Measurements from ENCODE around the gene IFIT2.
"Not testable (repeated sequence)": the region's sequence is repeated elsewhere in the genome, so short reads cannot be mapped to it uniquely, and the experiment has no call there.

The IFIT2 gene

GRCh38 chr10:89307269-89307577 is 5.4 kb downstream of the IFIT2 start:
- no peak for DNase-seq (ENCODE audit: low read depth in 2 of 2)

DNA sequence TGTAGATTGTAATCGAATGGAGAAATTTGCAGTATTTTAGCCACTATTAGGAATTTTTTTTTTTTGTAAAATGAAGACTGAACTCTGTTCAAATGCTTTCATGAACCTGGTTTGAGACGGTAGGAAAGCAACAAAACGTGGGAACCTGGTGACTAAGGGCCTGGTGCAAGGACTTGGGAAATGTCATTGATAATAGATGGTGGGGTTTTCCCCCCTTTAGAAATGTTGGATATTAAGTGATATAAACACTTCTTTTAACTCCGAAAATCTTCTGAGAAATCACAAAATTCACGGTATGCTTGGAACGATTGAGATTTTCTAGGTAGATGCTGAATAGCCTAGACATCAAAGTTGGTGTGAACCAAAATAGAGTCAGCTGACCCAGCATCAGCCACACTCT is 6.4 kb downstream of the IFIT2 start:
- no peak for DNase-seq (ENCODE audit: low read depth in 2 of 2)

GRCh38 chr10:89308736-89309135 is 6.9 kb downstream of the IFIT2 start:
- no peak for DNase-seq (ENCODE audit: low read depth in 2 of 2)

GRCh38 chr10:89309156-89310055 is 7.6 kb downstream of the IFIT2 start:
- DNase-seq (ENCODE audit: low read depth in 2 of 2) = no peak

GRCh38 chr10:89310056-89310893 is 8.4 kb downstream of the IFIT2 start:
- no peak for DNase-seq (ENCODE audit: low read depth in 2 of 2)

DNA sequence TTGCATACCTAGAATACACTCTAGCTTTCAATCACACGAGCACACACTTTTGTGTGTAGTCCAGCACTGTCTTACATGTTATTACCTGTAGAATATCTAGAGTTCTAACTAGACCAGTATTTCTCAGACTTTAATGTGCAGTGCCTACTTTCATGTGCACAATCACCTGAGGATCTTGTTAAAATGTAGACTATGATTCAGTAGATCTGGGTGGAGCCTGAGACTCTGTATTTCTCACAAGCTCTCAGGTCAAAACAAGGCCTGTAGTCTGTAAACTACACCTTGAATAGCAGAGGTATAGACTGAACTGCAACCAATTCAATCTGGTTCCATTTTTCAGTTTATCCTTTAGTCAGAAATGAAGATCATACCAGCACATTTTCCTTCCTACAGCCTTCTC is 11.1 kb downstream of the IFIT2 start:
- DNase-seq (ENCODE audit: low read depth in 2 of 2) = no peak

DNA sequence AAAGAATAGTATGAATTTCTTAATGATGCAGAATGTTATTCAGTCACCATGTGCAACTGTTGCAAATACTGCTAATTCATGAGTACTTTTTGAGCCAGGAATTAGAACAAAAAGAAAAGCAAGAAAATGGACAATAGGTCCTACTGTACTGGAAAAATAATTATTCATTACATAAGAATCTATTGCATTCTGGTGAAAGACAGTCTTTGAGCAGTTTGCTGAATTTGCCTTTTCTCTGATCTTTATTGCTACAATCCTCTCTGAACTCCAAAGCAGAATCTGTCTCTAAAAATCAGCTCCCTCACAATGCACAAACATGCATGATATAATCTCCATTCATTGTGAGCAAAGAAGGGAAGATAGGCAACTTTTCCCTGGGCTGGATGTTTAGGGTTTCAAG is 12.8 kb downstream of the IFIT2 start:
- no peak for DNase-seq (ENCODE audit: low read depth in 2 of 2)

- DNase-seq (ENCODE audit: low read depth in 2 of 2) = not testable (repeated sequence)
These were observed 16.2 kb downstream of the IFIT2 start for GRCh38 chr10:89318047-89318446.

DNA sequence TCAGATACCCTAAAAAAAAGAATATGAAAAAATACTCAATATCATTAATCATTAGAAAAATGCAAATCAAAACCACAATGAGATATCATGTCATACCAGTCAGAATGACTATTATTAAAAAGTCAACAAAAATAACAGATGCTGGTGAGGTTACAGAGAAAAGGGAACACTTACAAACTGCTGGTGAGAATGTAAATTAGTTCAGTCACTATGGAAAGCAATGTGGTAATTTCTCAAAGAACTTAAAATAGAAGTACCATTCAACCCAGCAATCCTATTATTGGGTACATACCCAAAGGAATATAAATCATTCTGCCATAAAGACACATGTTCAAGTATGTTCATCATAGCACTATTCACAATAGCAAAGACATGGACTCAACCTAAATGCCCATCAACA is 23.2 kb downstream of the IFIT2 start:
- DNase-seq (ENCODE audit: low read depth in 2 of 2) = not testable (repeated sequence)

DNA sequence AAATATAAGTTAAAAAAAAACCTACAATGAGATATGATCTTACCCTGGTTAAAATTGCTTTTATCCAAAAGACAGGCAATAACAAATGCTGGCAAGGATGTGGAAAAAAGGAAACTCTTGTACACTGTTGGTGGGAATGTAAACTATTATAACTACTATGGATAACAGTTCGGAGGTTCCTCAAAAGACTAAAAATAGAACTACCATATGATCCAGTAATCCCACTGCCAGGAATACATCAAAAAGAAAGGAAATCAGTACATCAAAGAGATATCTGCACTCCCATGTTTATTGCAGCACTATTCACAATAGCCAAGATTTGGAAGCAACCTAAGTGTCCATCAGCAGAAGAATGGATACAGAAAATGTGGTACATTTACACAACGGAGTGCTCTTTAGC is 24.0 kb downstream of the IFIT2 start:
- DNase-seq (ENCODE audit: low read depth in 2 of 2) = not testable (repeated sequence)

GRCh38 chr10:89327803-89328441 is 26.1 kb downstream of the IFIT2 start, which contains the start of gene IFIT3:
Gene IFIT3 (plus strand): TSS chr10:89327997. CDS start chr10:89328074, 77 bp downstream.
- DNase-seq (ENCODE audit: low read depth in 2 of 2) = no peak

DNA sequence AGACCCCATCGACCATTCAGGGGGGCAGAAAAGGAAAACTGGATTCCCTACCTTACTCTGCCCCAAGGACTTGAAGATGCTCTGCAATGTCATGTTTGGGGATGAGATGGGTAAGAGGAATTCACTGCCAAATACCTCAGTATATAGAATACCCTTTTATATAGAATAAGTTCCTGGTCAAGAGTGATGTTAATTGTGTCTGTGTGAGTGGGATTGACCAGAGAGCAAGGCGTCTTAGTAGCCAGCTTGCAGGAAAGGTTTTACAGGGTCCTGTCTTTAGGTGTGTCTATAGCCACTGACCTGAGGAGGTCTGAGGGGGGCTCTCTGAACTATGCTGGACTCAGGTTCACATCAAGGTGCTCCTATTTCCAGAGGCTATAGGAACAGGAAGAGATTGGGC is 27.3 kb downstream of the IFIT2 start:
- DNase-seq (ENCODE audit: low read depth in 2 of 2) = no peak

GRCh38 chr10:89330014-89330413 is 28.2 kb downstream of the IFIT2 start:
- not testable (repeated sequence) for DNase-seq (ENCODE audit: low read depth in 2 of 2)

DNA sequence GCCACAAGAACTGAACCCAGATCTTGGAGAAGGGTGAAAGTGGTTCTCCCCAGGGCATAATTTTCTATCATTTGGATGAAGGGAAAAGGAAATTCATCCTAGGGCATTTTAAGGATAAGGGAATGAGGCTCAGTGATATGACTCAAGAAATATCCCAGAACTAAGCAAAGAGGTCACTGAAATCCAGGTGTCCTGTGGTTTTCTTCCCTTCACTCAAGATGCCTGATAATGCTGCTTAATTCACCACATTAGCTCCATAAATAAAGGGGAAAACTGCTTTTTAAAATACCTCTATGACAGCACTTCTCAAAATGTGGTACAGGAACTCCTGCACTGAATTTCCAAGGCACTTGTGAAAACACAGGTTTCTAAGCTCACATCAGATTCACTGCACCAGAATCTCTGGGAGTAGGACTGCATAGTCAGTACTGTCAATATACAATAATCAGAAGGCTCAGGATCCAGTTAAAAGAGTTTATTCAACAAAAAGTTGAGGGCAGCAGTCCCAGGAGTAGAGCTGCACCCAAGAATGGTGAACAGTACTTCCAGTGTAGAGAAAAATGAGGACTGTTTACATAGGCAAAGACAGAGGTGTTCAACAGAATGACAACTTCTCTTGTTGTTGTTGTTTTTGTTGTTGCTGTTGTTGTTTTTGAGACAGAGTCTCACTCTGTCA is 28.8 kb downstream of the IFIT2 start:
- no peak for DNase-seq (ENCODE audit: low read depth in 2 of 2)

DNA sequence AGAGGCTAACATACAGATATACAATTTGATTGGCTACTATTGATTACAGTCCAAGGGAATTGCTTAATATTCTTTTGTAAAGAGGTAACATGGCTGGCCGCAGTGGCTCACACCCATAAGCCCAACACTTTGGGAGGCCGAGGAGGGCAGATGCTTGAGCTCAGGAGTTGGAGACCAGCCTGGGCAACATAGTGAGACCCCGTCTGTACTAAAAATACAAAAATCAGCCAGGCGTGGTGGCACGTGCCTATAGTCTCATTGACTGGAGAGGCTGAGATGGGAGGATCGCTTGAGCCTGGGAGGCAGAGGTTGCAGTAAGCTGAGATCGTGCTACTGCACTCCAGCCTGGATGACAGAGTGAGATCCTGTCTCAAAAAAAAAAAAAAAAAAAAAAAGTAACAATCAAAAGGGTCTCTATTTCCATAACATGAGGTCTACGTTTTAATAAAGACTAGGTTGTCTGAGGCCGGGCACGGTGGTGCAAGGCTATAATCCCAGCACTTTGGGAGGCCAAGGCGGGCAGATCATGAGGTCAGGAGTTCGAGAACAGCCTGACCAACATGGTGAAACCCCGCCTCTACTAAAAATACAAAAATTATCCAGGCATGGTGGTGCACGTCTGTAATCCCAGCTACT is 29.8 kb downstream of the IFIT2 start:
- DNase-seq (ENCODE audit: low read depth in 2 of 2) = not testable (repeated sequence)

GRCh38 chr10:89332123-89332633 is 30.3 kb downstream of the IFIT2 start:
- DNase-seq (ENCODE audit: low read depth in 2 of 2) = no peak

DNA sequence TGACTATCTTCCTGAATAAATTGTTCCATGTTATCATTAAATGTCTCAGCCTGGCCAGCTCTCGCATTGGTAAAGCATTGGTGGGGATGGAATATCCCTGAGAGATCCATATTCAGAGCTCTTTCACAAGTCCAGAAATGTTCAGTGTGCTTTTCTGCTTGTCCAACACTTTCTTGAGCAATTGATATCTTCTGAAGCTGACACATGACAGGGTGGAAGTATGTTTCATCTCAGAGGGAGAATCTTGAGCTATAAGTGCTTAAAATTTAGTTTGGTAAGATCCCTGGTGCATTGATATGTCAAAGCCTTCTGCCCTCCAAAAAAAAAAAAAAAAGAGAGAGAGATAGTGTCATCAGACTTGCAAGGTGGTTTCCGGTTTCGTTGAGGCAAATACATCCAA is 33.4 kb downstream of the IFIT2 start:
- DNase-seq (ENCODE audit: low read depth in 2 of 2) = no peak

- no peak for DNase-seq (ENCODE audit: low read depth in 2 of 2)
These were observed 34.4 kb downstream of the IFIT2 start for GRCh38 chr10:89336241-89336640.

- no peak for DNase-seq (ENCODE audit: low read depth in 2 of 2)
These were observed 35.6 kb downstream of the IFIT2 start for GRCh38 chr10:89337484-89337883.

DNA sequence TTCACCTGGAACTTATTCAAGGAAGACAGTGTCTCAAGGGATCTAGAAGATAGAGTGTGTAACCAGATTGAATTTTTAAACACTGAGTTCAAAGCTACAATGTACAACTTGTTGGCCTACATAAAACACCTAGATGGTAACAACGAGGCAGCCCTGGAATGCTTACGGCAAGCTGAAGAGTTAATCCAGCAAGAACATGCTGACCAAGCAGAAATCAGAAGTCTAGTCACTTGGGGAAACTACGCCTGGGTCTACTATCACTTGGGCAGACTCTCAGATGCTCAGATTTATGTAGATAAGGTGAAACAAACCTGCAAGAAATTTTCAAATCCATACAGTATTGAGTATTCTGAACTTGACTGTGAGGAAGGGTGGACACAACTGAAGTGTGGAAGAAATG is 36.9 kb downstream of the IFIT2 start:
- no peak for DNase-seq (ENCODE audit: low read depth in 2 of 2)

DNA sequence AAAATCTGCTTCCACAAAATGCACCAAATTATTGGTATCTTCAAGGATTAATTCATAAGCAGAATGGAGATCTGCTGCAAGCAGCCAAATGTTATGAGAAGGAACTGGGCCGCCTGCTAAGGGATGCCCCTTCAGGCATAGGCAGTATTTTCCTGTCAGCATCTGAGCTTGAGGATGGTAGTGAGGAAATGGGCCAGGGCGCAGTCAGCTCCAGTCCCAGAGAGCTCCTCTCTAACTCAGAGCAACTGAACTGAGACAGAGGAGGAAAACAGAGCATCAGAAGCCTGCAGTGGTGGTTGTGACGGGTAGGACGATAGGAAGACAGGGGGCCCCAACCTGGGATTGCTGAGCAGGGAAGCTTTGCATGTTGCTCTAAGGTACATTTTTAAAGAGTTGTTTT is 38.0 kb downstream of the IFIT2 start:
- DNase-seq (ENCODE audit: low read depth in 2 of 2) = no peak

All from stimulated activated CD8-positive, alpha-beta memory T cell treated with anti-CD3 and anti-CD28 coated beads, Interleukin-2, amount 100 ng/mL, for 1 hour (primary cell).